Muscle of arm (tissue), 12 donors: ENCODE data around the gene COL4A3. TPM values are rescaled to one million over a fixed set of nuclear protein-coding genes. Genes with fewer than 3 reads are reported as not detected.
"Not testable (repeated sequence)": the region's sequence is repeated elsewhere in the genome, so short reads cannot be mapped to it uniquely, and the experiment has no call there.

Experiments
- DNase-seq: peaks from one replicate; pipeline ENCODE4 v3.0.0-alpha.2; 2013
- polyA plus RNA-seq, 12 donors: library from polyadenylated mRNA; unstranded; fragments of 120-200 nt; gene quantifications; one replicate each; pipeline ENCODE4 v1.2.1, GENCODE V29; 2013; ENCODE audit not compliant: insufficient read length in 12 of 12

Gene COL4A3
- polyA plus RNA-seq, 12 donors = 0.06 to 0.47 (median 0.19) TPM; not detected in 2

- no peak for DNase-seq
Observed at GRCh38 chr2:227154986-227155774, 9.2 kb upstream of the COL4A3 start.

GRCh38 chr2:227160164-227160563 is 4.3 kb upstream of the COL4A3 start:
- no peak for DNase-seq

GRCh38 chr2:227161947-227162346 is 2.5 kb upstream of the COL4A3 start:
- DNase-seq = no peak

GRCh38 chr2:227163485-227163997 is 883 bp upstream of the COL4A3 start:
- no peak for DNase-seq

- no peak for DNase-seq
Observed at GRCh38 chr2:227164763-227165291, 403 bp downstream of the COL4A3 start.

- DNase-seq = not testable (repeated sequence)
Observed at GRCh38 chr2:227171779-227172178, 7.4 kb downstream of the COL4A3 start.

- no peak for DNase-seq
Observed at GRCh38 chr2:227177592-227178336, 13.3 kb downstream of the COL4A3 start.

GRCh38 chr2:227179988-227180685 is 15.7 kb downstream of the COL4A3 start:
- no peak for DNase-seq

GRCh38 chr2:227180770-227181169 is 16.3 kb downstream of the COL4A3 start:
- no peak for DNase-seq

GRCh38 chr2:227182765-227183164 is 18.3 kb downstream of the COL4A3 start:
- DNase-seq = no peak

- DNase-seq = no peak
Observed at GRCh38 chr2:227183657-227184367, 19.4 kb downstream of the COL4A3 start.

GRCh38 chr2:227185615-227186232 is 21.3 kb downstream of the COL4A3 start:
- no peak for DNase-seq

- DNase-seq = no peak
Observed at GRCh38 chr2:227186751-227187150, 22.3 kb downstream of the COL4A3 start.

- no peak for DNase-seq
Observed at GRCh38 chr2:227188292-227188691, 23.9 kb downstream of the COL4A3 start.

- DNase-seq = no peak
Observed at GRCh38 chr2:227191367-227191766, 26.9 kb downstream of the COL4A3 start.

GRCh38 chr2:227192491-227192890 is 28.1 kb downstream of the COL4A3 start:
- no peak for DNase-seq

GRCh38 chr2:227194219-227194618 is 29.8 kb downstream of the COL4A3 start:
- no peak for DNase-seq

- no peak for DNase-seq
Observed at GRCh38 chr2:227198866-227199265, 34.4 kb downstream of the COL4A3 start.

- no peak for DNase-seq
Observed at GRCh38 chr2:227201771-227202170, 37.3 kb downstream of the COL4A3 start.

- no peak for DNase-seq
Observed at GRCh38 chr2:227204452-227204851, 40.0 kb downstream of the COL4A3 start.

- no peak for DNase-seq
Observed at GRCh38 chr2:227205701-227206100, 41.3 kb downstream of the COL4A3 start.
